GM12878 (cell line): ENCODE results near the gene CCDC82. TPM values are rescaled to one million over a fixed set of nuclear protein-coding genes. Genes with fewer than 3 reads are reported as not detected.

Source experiments
- ATAC-seq: fragments of 200-7000 bp; cut with Tn5 transposase; 3 replicates; pipeline ENCODE4 v1.9.1; 2020; ENCODE audit warnings: mild to moderate bottlenecking, moderate library complexity
- BruUV-seq: library from RNA; stranded (reverse); fragments of 400-500 nt; replicated peaks from 2 replicates; lab custom pipeline; 2021; lab: Mats Ljungman, UMichigan
- CTCF ChIA-PET: fragments of 300-600 bp; sonication (Branson Sonifier 250); formaldehyde crosslinking; extraction: SDS; loops from one replicate; lab custom pipeline; 2021; ENCODE audit warnings: inconsistent platforms; lab: Yijun Ruan, JAX
- POLR2A ChIA-PET: fragments of 350-600 bp; formaldehyde crosslinking; extraction: SDS; loops from one replicate; lab custom pipeline; 2021; ENCODE audit warnings: inconsistent platforms; lab: Charles Lee
- RAD21 ChIA-PET: fragments of 300-600 bp; sonication (Branson Sonifier 250); formaldehyde crosslinking; loops from one replicate; lab custom pipeline; 2023; ENCODE audit warnings: antibody characterized with exemption; ENCODE audit not compliant: unreplicated experiment; lab: Charles Lee
- SMC1A ChIA-PET: fragments of 300-600 bp; sonication (Branson Sonifier 250); formaldehyde crosslinking; loops from one replicate; lab custom pipeline; 2023; ENCODE audit not compliant: unreplicated experiment, uncharacterized antibody; lab: Charles Lee
- DNase-seq: peaks from one replicate; pipeline ENCODE4 v3.0.0-alpha.2; 2011; ENCODE audit warnings: low read depth, low spot score
- FAIRE-seq: peaks from 3 replicates; lab custom pipeline; 2011; peaks lifted over from hg19 to GRCh38; lab: Jason Lieb, UNC
- H2AFZ ChIP-seq: 2 replicates; pipeline ENCODE4 v1.6.0; 2011; ENCODE audit warnings: low read depth, low read length, control low read depth; ENCODE audit not compliant: control insufficient read depth
- H3K27ac ChIP-seq: 2 replicates; pipeline ENCODE4 v1.5.1; 2011; ENCODE audit warnings: control low read depth; ENCODE audit not compliant: control insufficient read depth, insufficient read depth
- H3K27me3 ChIP-seq, 2 experiments: replicated peaks in 1 of 2; 2 replicates each; pipeline versions ENCODE4 v1.6.0 to v1.6.1; 2011; ENCODE audit warnings: low read length in 1 of 2; ENCODE audit not compliant: control insufficient read depth in 2 of 2, insufficient read depth in 2 of 2
- H3K36me3 ChIP-seq, 2 experiments: 2 replicates each; pipeline ENCODE4 v1.5.1; 2011; ENCODE audit warnings: low read length in 1 of 2; ENCODE audit not compliant: control insufficient read depth in 2 of 2, insufficient read depth in 2 of 2
- H3K4me1 ChIP-seq: 2 replicates; pipeline ENCODE4 v1.6.1; 2011; ENCODE audit warnings: mild to moderate bottlenecking, low read length, moderate library complexity, mixed read lengths; ENCODE audit not compliant: control insufficient read depth, insufficient read depth
- H3K4me2 ChIP-seq: 2 replicates; pipeline ENCODE4 v1.6.0; 2011; ENCODE audit warnings: control low read depth; ENCODE audit not compliant: control insufficient read depth, insufficient read depth
- H3K4me3 ChIP-seq: fragments of 200-600 bp; sonication (generic); 2 replicates; pipeline ENCODE4 v1.5.1; 2016
- H3K79me2 ChIP-seq: 2 replicates; pipeline ENCODE4 v1.6.0; 2011; ENCODE audit warnings: low read length; ENCODE audit not compliant: control insufficient read depth, insufficient read depth
- H3K9ac ChIP-seq: 2 replicates; pipeline ENCODE4 v1.8.0; 2011; ENCODE audit warnings: low read length, control low read depth, mixed read lengths; ENCODE audit not compliant: control insufficient read depth, insufficient read depth
- H3K9me3 ChIP-seq: replicated peaks from 3 replicates; pipeline ENCODE4 v1.5.1; 2011; ENCODE audit warnings: mild to moderate bottlenecking, low read length; ENCODE audit not compliant: control insufficient read depth, insufficient read depth
- H4K20me1 ChIP-seq: 2 replicates; pipeline ENCODE4 v1.6.0; 2011; ENCODE audit not compliant: control insufficient read depth, insufficient read depth
- CBX3 ChIP-seq: fragments of 200-600 bp; sonication (generic); IDR thresholded peaks from 2 replicates; pipeline ENCODE4 v1.6.1; 2016; ENCODE audit warnings: low read depth, borderline replicate concordance
- E4F1 ChIP-seq: fragments of 450-650 bp; IDR thresholded peaks from 2 replicates; pipeline ENCODE4 v1.6.1; 2018; ENCODE audit warnings: borderline replicate concordance, mild to moderate bottlenecking; ENCODE audit not compliant: partially characterized antibody
- MAX ChIP-seq: IDR thresholded peaks from 2 replicates; pipeline ENCODE4 v1.6.1; 2012; ENCODE audit warnings: low read depth, low read length, improper control_type of control experiment
- NR2C2 ChIP-seq: IDR thresholded peaks from 2 replicates; pipeline ENCODE4 v1.6.1; 2011; ENCODE audit warnings: borderline replicate concordance, low read depth; ENCODE audit not compliant: control insufficient read depth, insufficient read length
- ZNF24 ChIP-seq: fragments of 450-650 bp; IDR thresholded peaks from 2 replicates; pipeline ENCODE4 v1.6.1; 2017; ENCODE audit warnings: antibody characterized with exemption, mild to moderate bottlenecking
- WGBS: methylation state at CpG from one replicate; pipeline ENCODE4 v1.1.6; 2016; ENCODE audit warnings: low lambda C conversion rate; ENCODE audit not compliant: insufficient replicate concordance, insufficient coverage; ENCODE audit errors: missing lambda C conversion rate; 5-methylcytosine and 5-hydroxymethylcytosine counted together
- in situ Hi-C: fragments of 300-500 bp; cut with MboI; formaldehyde crosslinking; loops from 9 replicates; pipeline ENCODE4 v1.14.3; 2018; ENCODE audit warnings: mixed read lengths
- intact Hi-C: fragments of 100-400 bp; cut with micrococcal nuclease; formaldehyde crosslinking; loops from one replicate; pipeline ENCODE4 v1.14.2; 2022; ENCODE audit not compliant: unreplicated experiment
- polyA plus RNA-seq, 11 experiments: library from polyadenylated mRNA; depleted of rRNA in 4 of 11; unstranded in 6 of 11; stranded (reverse) in 5 of 11; fragments of >200 nt; fragmentation: Nextera tagmentation in 4 of 11; fragmentation: Illumina TruSeq in 1 of 11; extraction: Ambion mirVana in 4 of 11; extraction: Trizol in 1 of 11; gene quantifications; 1 replicate in 1 of 11; 2 replicates in 10 of 11; pipeline versions ENCODE4 v1.2.1 to v1.2.3, GENCODE V29; 2011 to 2016; ENCODE audit warnings: inconsistent platforms in 2 of 11, missing spikeins in 2 of 11, low read depth in 1 of 11
- total RNA-seq, 4 experiments: library from RNA; depleted of rRNA in 3 of 4; stranded (reverse); fragments of >200 nt in 3 of 4; fragmentation: Illumina TruSeq in 1 of 4; extraction: Trizol in 1 of 4; gene quantifications; 2 replicates each; pipeline versions ENCODE4 v1.2.1 to v1.2.3, GENCODE V29; 2013 to 2021

CCDC82 gene
- total and polyA plus RNA-seq, 10 of the 15 experiments (the other 5 are each of a cell fraction or from before 2014, with no cell fraction given), result 15.2 to 62.4 (median 28.8) TPM

GRCh38 chr11:96330511-96330859 is 59.2 kb downstream of the CCDC82 start:
- no peak overlapping the region for H3K27ac ChIP-seq
- no peaks in the 10 kb centered on the region; the same call in 2 of the 3 replicates for H3K9me3 ChIP-seq
- intact Hi-C loops (no loop called here), in situ Hi-C loops (no loop called here)
- peaks cover 12% of the 10 kb centered on the region; the same call in 1 of the 2 replicates for H3K4me1 ChIP-seq
- no peak overlapping the region for H3K4me3 ChIP-seq
- BruUV-seq, result no TSS peak
- H3K79me2 ChIP-seq, result peaks cover 85% of the 10 kb centered on the region
- WGBS, result 100% methylated on average over 4 of the region's 4 CpGs
- no peak for TF ChIP-seq ZNF24
- no peak for TF ChIP-seq CBX3
- TF ChIP-seq NR2C2, result no peak
- TF ChIP-seq E4F1, result no peak
- TF ChIP-seq MAX, result no peak
- ATAC-seq (no peak), FAIRE-seq (no peak), DNase-seq (no peak)
- no peak overlapping the region for H2AFZ ChIP-seq
- ChIA-PET CTCF (interaction anchor here (0.8 to 3.9 kb wide), 3 partner anchors 8 to 12 kb away, joined by 3 to 26 read pairs (median 3); partner anchors contain the start of gene MAML2), SMC1A (interaction anchor here (1.1 to 2.0 kb wide), 3 partner anchors 10 to 319 kb away, joined by 3 to 10 read pairs (median 8); partner anchors contain the start of gene MAML2), RAD21 (interaction anchor here (0.8 to 1.3 kb wide), 2 partner anchors 8 to 13 kb away, joined by 3 read pairs; partner anchors contain the start of gene MAML2), POLR2A (interaction anchor here (0.7 kb wide), 1 partner anchor 9 kb away, joined by 3 read pairs; no protein-coding TSS in a partner anchor)
- H3K27me3 ChIP-seq, result no peaks in the 10 kb centered on the region
- H3K4me2 ChIP-seq, result no peak overlapping the region
- H3K9ac ChIP-seq, result no peak overlapping the region
- peaks cover 0 to 8% of the 10 kb centered on the region in 2 experiments; a peak in 1 of 4 replicates for H3K36me3 ChIP-seq
- H4K20me1 ChIP-seq, result no peaks in the 10 kb centered on the region; the same call in 1 of the 2 replicates
